Measurements from ENCODE around the gene GSTM4.

GSTM4 gene

GRCh38 chr1:109655615-109656519 lies at the start of gene GSTM4:
Gene GSTM4, plus strand, starts transcription at chr1:109656099. Its CDS starts 291 bp downstream, at chr1:109656390.
- FAIRE-seq, result no peak
- peak; percentile 62 for DNase-seq (ENCODE audit: insufficient read length, low spot score)

- DNase-seq (ENCODE audit: insufficient read length, low spot score) (no peak), FAIRE-seq (no peak)
These were observed 46.0 kb upstream of the GSTM4 start for GRCh38 chr1:109609881-109610280.

GRCh38 chr1:109610609-109611307 lies 45.1 kb upstream of the GSTM4 start:
- FAIRE-seq, result no peak
- DNase-seq (ENCODE audit: insufficient read length, low spot score), result no peak

- no peak for FAIRE-seq
- DNase-seq (ENCODE audit: insufficient read length, low spot score), result no peak
These were observed 44.5 kb upstream of the GSTM4 start for GRCh38 chr1:109611308-109611990.

GRCh38 chr1:109613361-109614147 lies 42.3 kb upstream of the GSTM4 start:
- DNase-seq (ENCODE audit: insufficient read length, low spot score) (no peak), FAIRE-seq (no peak)

- FAIRE-seq (no peak), DNase-seq (ENCODE audit: insufficient read length, low spot score) (no peak)
These were observed 40.0 kb upstream of the GSTM4 start for GRCh38 chr1:109615879-109616278.

GRCh38 chr1:109616391-109616790 lies 39.5 kb upstream of the GSTM4 start:
- DNase-seq (ENCODE audit: insufficient read length, low spot score), result no peak

GRCh38 chr1:109617291-109617801 lies 38.6 kb upstream of the GSTM4 start:
- DNase-seq (ENCODE audit: insufficient read length, low spot score) (no peak), FAIRE-seq (no peak)

More at GRCh38 chr1:109616391-109616790, 39.5 kb upstream of the GSTM4 start:
- no peak for FAIRE-seq

- no peak for FAIRE-seq
- DNase-seq (ENCODE audit: insufficient read length, low spot score), result no peak
These were observed 37.0 kb upstream of the GSTM4 start for GRCh38 chr1:109618661-109619575.

- peak; percentile 55 for DNase-seq (ENCODE audit: insufficient read length, low spot score)
- no peak for FAIRE-seq
These were observed 36.1 kb upstream of the GSTM4 start, which contains the start of the genes AMPD2 and GNAT2 for GRCh38 chr1:109619576-109620400. Gene AMPD2, plus strand, starts transcription at chr1:109619837. Its CDS starts 1,339 bp downstream, at chr1:109621176. Gene GNAT2, minus strand, starts transcription at chr1:109619616. Its CDS starts 6,746 bp downstream, at chr1:109612870.

- DNase-seq (ENCODE audit: insufficient read length, low spot score) (no peak), FAIRE-seq (no peak)
These were observed 35.5 kb upstream of the GSTM4 start for GRCh38 chr1:109620401-109620791.

- FAIRE-seq (no peak), DNase-seq (ENCODE audit: insufficient read length, low spot score) (peak; percentile 90)
These were observed 35.0 kb upstream of the GSTM4 start for GRCh38 chr1:109620841-109621286.

- DNase-seq (ENCODE audit: insufficient read length, low spot score), result no peak
- no peak for FAIRE-seq
These were observed 34.3 kb upstream of the GSTM4 start for GRCh38 chr1:109621379-109622136.

- DNase-seq (ENCODE audit: insufficient read length, low spot score) (no peak), FAIRE-seq (no peak)
These were observed 33.6 kb upstream of the GSTM4 start for GRCh38 chr1:109622137-109622892.

GRCh38 chr1:109622895-109623294 lies 33.0 kb upstream of the GSTM4 start:
- no peak for FAIRE-seq
- DNase-seq (ENCODE audit: insufficient read length, low spot score), result no peak

GRCh38 chr1:109623601-109624161 lies 32.2 kb upstream of the GSTM4 start:
- FAIRE-seq, result no peak
- no peak for DNase-seq (ENCODE audit: insufficient read length, low spot score)
